Neuronal stem cell (in vitro differentiated cells): ENCODE measurements around the gene MB21D2.

Source experiments
- DNase-seq: peaks from one replicate; pipeline ENCODE4 v3.0.0-alpha.2; 2013; ENCODE audit warnings: low spot score
- H2AFZ ChIP-seq: one replicate; pipeline ENCODE4 v1.6.1; 2013; ENCODE audit warnings: mild to moderate bottlenecking, low read length, inconsistent platforms
- H2AK5ac ChIP-seq: 2 replicates; pipeline ENCODE4 v1.6.1; 2013; ENCODE audit warnings: low read depth, mild to moderate bottlenecking, inconsistent platforms, low read length, moderate library complexity, mixed read lengths
- H2BK120ac ChIP-seq: 2 replicates; pipeline ENCODE4 v1.6.1; 2013; ENCODE audit warnings: low read depth, mild to moderate bottlenecking, inconsistent platforms, low read length, moderate library complexity, mixed read lengths
- H2BK12ac ChIP-seq: one replicate; pipeline ENCODE4 v1.6.1; 2013; ENCODE audit warnings: low read length, inconsistent platforms
- H2BK15ac ChIP-seq: 2 replicates; pipeline ENCODE4 v1.6.1; 2013; ENCODE audit warnings: mild to moderate bottlenecking, low read length, inconsistent platforms, mixed read lengths
- H2BK5ac ChIP-seq: one replicate; pipeline ENCODE4 v1.6.1; 2013; ENCODE audit warnings: inconsistent platforms, mild to moderate bottlenecking, low read length, moderate library complexity
- H3K14ac ChIP-seq: one replicate; pipeline ENCODE4 v1.6.1; 2013; ENCODE audit warnings: low read length, inconsistent platforms
- H3K18ac ChIP-seq: 2 replicates; pipeline ENCODE4 v1.6.1; 2013; ENCODE audit warnings: low read length, inconsistent platforms
- H3K23ac ChIP-seq: 2 replicates; pipeline ENCODE4 v1.6.1; 2013; ENCODE audit warnings: low read depth, mild to moderate bottlenecking, mixed read lengths, low read length, inconsistent platforms; ENCODE audit not compliant: poor library complexity
- H3K27ac ChIP-seq: replicated peaks from 3 replicates; pipeline ENCODE4 v1.5.1; 2013; ENCODE audit warnings: low read length, inconsistent platforms
- H3K27me3 ChIP-seq, 3 experiments: 2 replicates each; pipeline ENCODE4 v1.6.1; 2013; ENCODE audit warnings: low read length in 3 of 3, mild to moderate bottlenecking in 2 of 3, inconsistent platforms in 1 of 3, low read depth in 1 of 3, mixed read lengths in 1 of 3, moderate library complexity in 1 of 3; ENCODE audit not compliant: control insufficient read depth in 3 of 3, insufficient read depth in 3 of 3
- H3K36me3 ChIP-seq, 2 donors: replicated peaks in 1 of 2; 2 replicates each; pipeline ENCODE4 v1.6.1; 2013; ENCODE audit warnings: low read length in 2 of 2; ENCODE audit not compliant: control insufficient read depth in 2 of 2, insufficient read depth in 2 of 2
- H3K4ac ChIP-seq: 2 replicates; pipeline ENCODE4 v1.6.1; 2013; ENCODE audit warnings: inconsistent platforms, mild to moderate bottlenecking, low read length, moderate library complexity
- H3K4me1 ChIP-seq, 2 donors: 1 replicate in 1 of 2; 2 replicates in 1 of 2; pipeline ENCODE4 v1.6.1; 2013; ENCODE audit warnings: low read length in 2 of 2, low read depth in 1 of 2; ENCODE audit not compliant: control insufficient read depth in 2 of 2, insufficient read depth in 1 of 2
- H3K4me2 ChIP-seq: one replicate; pipeline ENCODE4 v1.6.1; 2013; ENCODE audit warnings: mild to moderate bottlenecking, low read length, inconsistent platforms; ENCODE audit not compliant: insufficient read depth, poor library complexity, severe bottlenecking
- H3K4me3 ChIP-seq, 2 donors: 2 replicates each; pipeline ENCODE4 v1.5.1; 2013; ENCODE audit warnings: low read length in 2 of 2, mild to moderate bottlenecking in 2 of 2, inconsistent platforms in 1 of 2, moderate library complexity in 1 of 2
- H3K79me1 ChIP-seq: one replicate; pipeline ENCODE4 v1.6.1; 2013; ENCODE audit warnings: low read depth, mild to moderate bottlenecking, inconsistent platforms, low read length, moderate library complexity
- H3K9ac ChIP-seq: one replicate; pipeline ENCODE4 v1.6.1; 2013; ENCODE audit warnings: mild to moderate bottlenecking, low read depth, low read length, inconsistent platforms; ENCODE audit not compliant: poor library complexity
- H3K9me3 ChIP-seq, 2 donors: replicated peaks in 1 of 2; 2 replicates each; pipeline versions ENCODE3 to v1.6.1; 2013; ENCODE audit warnings: low read length in 2 of 2, mild to moderate bottlenecking in 2 of 2, inconsistent platforms in 1 of 2, low read depth in 1 of 2, mixed read lengths in 1 of 2, moderate library complexity in 1 of 2; ENCODE audit not compliant: control insufficient read depth in 2 of 2, insufficient read depth in 1 of 2
- H4K8ac ChIP-seq: one replicate; pipeline ENCODE4 v1.6.1; 2013; ENCODE audit warnings: low read depth, mild to moderate bottlenecking, inconsistent platforms, low read length, moderate library complexity
- H4K91ac ChIP-seq: one replicate; pipeline ENCODE4 v1.6.1; 2013; ENCODE audit warnings: low read length, low read depth, mild to moderate bottlenecking, inconsistent platforms; ENCODE audit not compliant: poor library complexity
- WGBS, 2 donors: extraction: QIAGEN DNeasy Blood & Tissue Kit; methylation state at CpG; one replicate each; pipeline ENCODE4 v1.1.7; 2013; ENCODE audit warnings: missing lambda C conversion rate in 2 of 2, mixed read lengths in 1 of 2; ENCODE audit not compliant: insufficient read length in 2 of 2, insufficient replicate concordance in 1 of 2; ENCODE audit errors: extremely low coverage in 2 of 2; 5-methylcytosine and 5-hydroxymethylcytosine counted together

MB21D2 gene

DNA sequence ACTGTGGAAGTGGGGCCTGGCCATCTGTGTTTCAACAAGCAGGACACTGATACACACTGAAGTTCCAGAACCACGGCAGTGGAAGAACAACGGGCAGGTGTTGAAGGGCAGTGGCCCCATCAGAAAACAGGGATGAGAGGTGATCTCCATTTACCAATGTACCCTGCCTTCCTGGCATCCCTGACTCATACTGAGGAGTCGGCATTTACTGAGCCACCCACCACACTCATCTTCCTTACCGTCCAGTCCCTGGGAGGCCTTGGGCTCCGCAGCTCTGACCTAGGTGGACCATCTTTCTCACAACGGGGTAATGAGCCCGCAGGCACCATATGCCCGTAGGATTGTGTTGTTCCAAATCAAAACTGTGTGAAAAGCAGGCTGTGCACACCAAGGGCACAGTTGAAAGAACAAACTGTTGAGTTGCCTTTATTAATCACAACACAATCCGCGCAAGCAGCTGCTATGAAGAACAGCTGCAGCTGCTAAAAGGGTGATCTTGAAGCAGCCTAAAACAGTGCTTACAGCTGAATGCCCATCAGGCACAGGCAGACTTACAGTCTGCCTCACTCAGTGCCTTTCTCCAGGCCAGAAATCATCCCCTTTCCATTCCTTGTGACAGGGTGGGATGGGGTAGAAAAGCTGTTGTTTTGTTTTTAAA lies 12.9 kb downstream of the MB21D2 start:
- H2BK15ac ChIP-seq, result no peak overlapping the region
- H2AFZ ChIP-seq, result no peak overlapping the region
- no peak overlapping the region for H3K27ac ChIP-seq
- H3K27me3 ChIP-seq, result no peaks in the 10 kb centered on the region
- H4K8ac ChIP-seq, result no peak overlapping the region
- WGBS, 2 donors, result no CpG with 5 or more reads among the region's 10 CpGs
- no peak overlapping the region for H2AK5ac ChIP-seq
- no peak overlapping the region for H3K4ac ChIP-seq
- no peak overlapping the region for H2BK12ac ChIP-seq
- H2BK5ac ChIP-seq, result no peak overlapping the region
- no peak overlapping the region for H3K9ac ChIP-seq
- H3K4me3 ChIP-seq, result no peak overlapping the region
- no peak overlapping the region for H4K91ac ChIP-seq
- no peak overlapping the region for H3K14ac ChIP-seq
- no peaks in the 10 kb centered on the region for H3K36me3 ChIP-seq
- H2BK120ac ChIP-seq, result no peak overlapping the region
- H3K4me2 ChIP-seq, result no peak overlapping the region
- H3K23ac ChIP-seq, result no peak overlapping the region
- no peak overlapping the region for H3K18ac ChIP-seq
- peaks cover 0 to 1% of the 10 kb centered on the region in 2 donors for H3K4me1 ChIP-seq
- no peak for DNase-seq
- no peaks in the 10 kb centered on the region for H3K79me1 ChIP-seq
- peaks cover 0 to 11% of the 10 kb centered on the region in 2 donors for H3K9me3 ChIP-seq

DNA sequence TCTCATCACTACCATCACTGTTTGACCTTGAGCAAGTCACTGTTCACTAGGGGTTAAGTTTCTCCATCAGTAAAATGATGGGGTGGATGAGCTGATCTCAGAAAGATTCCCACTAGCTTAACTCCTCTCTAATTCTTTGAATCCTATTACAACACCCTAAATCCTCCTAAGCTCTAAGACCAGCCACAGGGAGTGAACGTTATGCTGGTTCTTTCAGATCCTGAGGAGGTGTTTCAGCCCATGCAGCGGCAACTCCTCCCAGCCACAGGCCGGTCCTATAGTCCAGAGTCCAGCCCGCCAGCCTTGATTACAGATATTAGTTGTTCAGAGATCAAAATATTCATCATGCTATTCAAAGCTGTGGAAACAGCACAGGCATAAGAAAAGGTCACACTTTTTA lies 15.1 kb downstream of the MB21D2 start:
- Histone ChIP-seq H3K18ac (no peak overlapping the region), H3K4me3 (no peak overlapping the region), H2BK5ac (no peak overlapping the region), H3K27me3 (no peaks in the 10 kb centered on the region), H2AK5ac (no peak overlapping the region), H2AFZ (no peak overlapping the region), H3K4ac (no peak overlapping the region), H3K23ac (no peak overlapping the region), H3K9me3 (peaks cover 0 to 11% of the 10 kb centered on the region in 2 donors), H2BK15ac (no peak overlapping the region), H3K9ac (no peak overlapping the region), H3K27ac (no peak overlapping the region), H3K14ac (no peak overlapping the region), H4K8ac (no peak overlapping the region), H3K4me2 (no peak overlapping the region), H4K91ac (no peak overlapping the region), H3K79me1 (no peaks in the 10 kb centered on the region), H3K4me1 (peaks cover 0 to 1% of the 10 kb centered on the region in 2 donors), H2BK12ac (no peak overlapping the region), H3K36me3 (no peaks in the 10 kb centered on the region), H2BK120ac (no peak overlapping the region)
- WGBS, 2 donors, result no CpG with 5 or more reads among the region's 4 CpGs
- no peak for DNase-seq

DNA sequence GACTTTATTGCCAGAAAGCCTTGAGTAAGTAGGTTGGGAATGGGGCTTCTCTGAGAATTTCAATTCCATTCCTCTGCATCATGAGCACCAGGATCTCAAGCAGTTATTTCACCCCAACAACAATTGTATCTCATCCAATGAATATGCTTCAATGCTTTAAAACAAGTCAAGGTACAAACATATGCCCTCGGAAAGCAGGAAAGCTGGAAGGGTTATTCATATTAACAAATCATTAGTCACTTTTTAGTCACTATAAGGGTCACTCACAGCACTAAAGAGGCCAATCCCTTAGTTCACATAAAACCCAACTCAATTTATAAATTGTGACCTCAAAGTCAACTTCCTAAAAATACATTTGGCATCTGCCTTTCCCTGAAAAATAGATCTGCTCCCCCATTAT lies 16.2 kb downstream of the MB21D2 start:
- no CpG with 5 or more reads among the region's 1 CpG for WGBS, 2 donors

DNA sequence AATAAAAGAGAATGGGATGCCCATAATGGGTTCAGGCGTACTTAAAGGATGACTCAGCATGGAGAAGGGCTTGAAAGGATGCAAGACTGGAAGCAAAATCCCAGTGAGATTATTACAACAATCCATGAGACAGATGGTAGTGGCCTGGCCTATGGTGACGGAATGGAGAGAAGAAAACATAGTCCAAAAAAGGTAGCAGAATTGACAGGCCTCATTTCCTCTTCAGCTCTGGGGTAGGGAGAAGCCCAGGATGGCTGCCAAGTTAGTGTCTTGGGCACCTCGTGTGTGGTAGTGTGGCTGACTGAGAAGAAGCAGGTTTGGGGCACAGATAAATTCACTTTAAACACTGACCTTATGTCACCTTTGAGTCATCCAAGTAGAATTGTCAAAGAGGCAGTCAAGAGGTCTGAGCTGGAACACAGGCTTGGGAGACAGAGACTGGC lies 18.1 kb downstream of the MB21D2 start:
- Histone ChIP-seq H2AFZ (no peak overlapping the region), H3K4me2 (no peak overlapping the region), H3K23ac (no peak overlapping the region), H3K14ac (no peak overlapping the region), H3K4me3 (no peak overlapping the region), H2BK12ac (no peak overlapping the region), H3K36me3 (no peaks in the 10 kb centered on the region), H3K18ac (no peak overlapping the region), H2AK5ac (no peak overlapping the region), H3K27me3 (no peaks in the 10 kb centered on the region), H3K79me1 (no peaks in the 10 kb centered on the region), H3K4ac (no peak overlapping the region), H2BK120ac (no peak overlapping the region), H4K91ac (no peak overlapping the region), H2BK5ac (no peak overlapping the region), H3K4me1 (peaks cover 0 to 2% of the 10 kb centered on the region in 2 donors), H3K27ac (no peak overlapping the region), H2BK15ac (no peak overlapping the region), H3K9me3 (peaks cover 0 to 11% of the 10 kb centered on the region in 2 donors), H4K8ac (no peak overlapping the region), H3K9ac (no peak overlapping the region)
- WGBS, 2 donors, result no CpG with 5 or more reads among the region's 3 CpGs
- DNase-seq, result no peak

More for the DNA sequence above, 16.2 kb downstream of the MB21D2 start:
- Histone ChIP-seq H2AFZ (no peak overlapping the region), H3K36me3 (no peaks in the 10 kb centered on the region), H2BK12ac (no peak overlapping the region), H3K4me3 (no peak overlapping the region), H2BK15ac (no peak overlapping the region), H2AK5ac (no peak overlapping the region), H3K4ac (no peak overlapping the region), H3K9ac (no peak overlapping the region), H3K27me3 (no peaks in the 10 kb centered on the region), H3K14ac (no peak overlapping the region), H3K27ac (no peak overlapping the region), H3K18ac (no peak overlapping the region), H2BK5ac (no peak overlapping the region), H4K91ac (no peak overlapping the region), H3K4me1 (peaks cover 0 to 1% of the 10 kb centered on the region in 2 donors), H3K4me2 (no peak overlapping the region), H4K8ac (no peak overlapping the region), H3K23ac (no peak overlapping the region), H2BK120ac (no peak overlapping the region), H3K79me1 (no peaks in the 10 kb centered on the region), H3K9me3 (peaks cover 0 to 11% of the 10 kb centered on the region in 2 donors)
- no peak for DNase-seq
